Raji (cell line): ENCODE results near the gene RBM19.

Experiments
- POLR2A ChIP-seq: IDR thresholded peaks from 2 replicates; pipeline ENCODE4 v1.6.1; 2011; ENCODE audit warnings: low read depth, low read length, control low read depth; ENCODE audit not compliant: insufficient read depth

The RBM19 gene

GRCh38 chr12:113776536-113776935, 189.6 kb downstream of the RBM19 start:
- no peak for TF ChIP-seq POLR2A

GRCh38 chr12:113774526-113774925, 191.6 kb downstream of the RBM19 start:
- TF ChIP-seq POLR2A, result no peak

GRCh38 chr12:113772505-113773030, 193.6 kb downstream of the RBM19 start:
- no peak for TF ChIP-seq POLR2A

GRCh38 chr12:113770389-113770865, 195.7 kb downstream of the RBM19 start:
- no peak for TF ChIP-seq POLR2A

GRCh38 chr12:113769305-113769704, 196.8 kb downstream of the RBM19 start:
- TF ChIP-seq POLR2A, result no peak

- TF ChIP-seq POLR2A, result no peak
These were observed 197.3 kb downstream of the RBM19 start for GRCh38 chr12:113768850-113769249.

GRCh38 chr12:113766879-113767878, 198.9 kb downstream of the RBM19 start:
- TF ChIP-seq POLR2A, result no peak
